GM12878 (cell line): ENCODE data around the gene STK11.

Experiments
- BACH1 ChIP-seq: fragments of 450-650 bp; IDR thresholded peaks from 2 replicates; pipeline ENCODE4 v1.6.1; 2017; ENCODE audit warnings: mild to moderate bottlenecking, borderline replicate concordance
- CHD1 ChIP-seq: IDR thresholded peaks from 2 replicates; pipeline ENCODE4 v1.6.1; 2012; ENCODE audit warnings: low read depth, low read length, improper control_type of control experiment
- JUNB ChIP-seq: IDR thresholded peaks from 2 replicates; pipeline ENCODE4 v1.6.1; 2016; ENCODE audit warnings: antibody characterized with exemption, mild to moderate bottlenecking
- ZNF274 ChIP-seq: IDR thresholded peaks from one replicate; pipeline ENCODE4 v1.8.0; 2011; ENCODE audit not compliant: insufficient read length, insufficient read depth

DNA sequence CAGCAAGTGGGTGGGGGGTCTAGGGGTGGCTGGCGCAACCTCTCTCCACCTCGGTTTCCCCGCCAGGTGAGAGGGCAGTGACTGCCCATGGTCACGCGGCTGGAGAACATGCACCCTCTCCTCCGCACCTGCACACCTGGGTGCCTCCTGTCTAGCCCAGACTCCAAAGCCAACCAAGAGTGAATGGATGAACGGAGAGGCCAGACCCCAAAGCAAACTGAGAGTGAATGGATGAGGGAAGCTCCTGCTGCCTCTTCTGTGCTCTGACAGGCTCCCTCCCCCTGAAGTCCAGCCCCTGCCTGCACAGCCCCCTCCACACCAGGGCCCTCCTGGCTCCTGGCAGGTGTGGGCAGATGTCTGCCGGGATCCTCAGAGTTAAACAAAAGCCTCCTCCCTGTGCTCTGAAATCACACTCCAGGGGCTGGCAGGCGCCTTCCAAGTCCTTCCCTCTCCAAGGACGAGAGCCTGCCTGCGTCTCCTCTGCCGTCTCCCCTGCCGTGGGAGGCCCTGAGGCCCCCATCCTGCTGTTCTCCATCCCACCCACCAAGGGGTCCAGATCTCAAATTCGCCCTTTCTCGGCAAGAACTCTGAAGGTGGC, 33.7 kb upstream of the STK11 start:
- TF ChIP-seq CHD1: no peak
- TF ChIP-seq BACH1: no peak
- no peak for TF ChIP-seq ZNF274
- no peak for TF ChIP-seq JUNB
